ENCODE data around the gene TOLLIP.
"Not testable (repeated sequence)": the region's sequence is repeated elsewhere in the genome, so short reads cannot be mapped to it uniquely, and the experiment has no call there.

TOLLIP gene

DNA sequence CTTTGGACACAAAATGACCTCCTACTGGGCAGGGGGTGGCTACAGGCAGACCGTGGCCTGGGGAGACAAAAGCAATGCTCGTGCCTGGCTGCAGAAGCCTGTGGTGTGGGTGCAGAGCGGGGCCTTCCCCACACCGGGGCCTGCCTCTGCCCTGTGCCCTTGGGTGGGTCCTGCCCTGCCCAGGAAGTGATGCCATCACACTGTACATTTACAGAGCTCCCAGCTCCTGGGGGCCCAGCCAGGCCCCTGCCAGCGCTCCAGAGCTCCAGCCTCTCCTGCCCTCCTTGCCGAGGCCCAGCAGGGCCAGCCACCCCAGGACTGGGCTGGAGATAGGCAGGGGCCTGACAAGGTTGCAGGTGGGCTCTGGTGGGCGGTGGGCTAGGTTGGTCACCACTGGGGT is 46.4 kb downstream of the TOLLIP start:
- no peak for DNase-seq (ENCODE audit: low spot score)

DNA sequence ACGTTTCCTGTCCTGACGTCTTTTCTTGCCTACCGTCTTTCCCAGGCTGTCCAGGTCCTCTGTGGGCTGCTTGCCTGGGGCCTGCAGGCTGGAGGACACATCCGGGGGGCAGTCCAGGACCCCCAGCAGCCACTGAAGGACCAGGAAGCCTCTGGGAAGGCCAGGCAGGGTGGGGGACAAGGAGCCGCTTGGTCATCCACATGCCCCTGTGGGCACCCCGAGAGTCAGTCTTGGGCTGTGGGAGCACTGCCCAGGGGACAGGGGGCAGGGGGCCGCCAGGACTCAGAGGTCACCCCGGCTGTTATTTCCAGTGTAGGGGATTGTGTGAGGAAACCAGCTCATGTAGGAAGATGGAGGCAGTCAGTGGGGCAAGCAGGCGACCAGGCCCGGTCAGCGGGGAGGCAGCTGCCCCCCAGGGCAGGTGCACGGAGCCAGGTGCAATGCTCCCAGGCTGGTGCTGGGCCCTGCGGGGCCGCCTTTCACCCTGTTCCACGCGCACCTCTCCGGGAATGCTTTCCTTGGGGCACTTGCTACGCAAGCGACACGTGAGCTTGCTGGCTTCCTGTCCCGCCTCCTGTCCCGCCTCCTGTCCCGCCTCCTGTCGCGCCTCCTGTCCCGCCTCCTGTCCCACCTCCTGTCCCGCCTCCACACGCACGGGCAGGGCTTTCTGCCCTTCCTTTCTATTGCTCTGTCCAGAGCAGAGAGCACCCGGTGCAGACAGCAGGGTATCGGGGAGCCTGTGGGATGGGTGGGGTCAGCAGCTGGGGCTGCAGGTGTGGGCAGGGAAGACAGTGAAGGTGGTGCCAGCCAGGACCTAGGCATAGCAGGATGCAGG is 47.0 kb downstream of the TOLLIP start:
- DNase-seq (ENCODE audit: low spot score) = peak; percentile 92

DNA sequence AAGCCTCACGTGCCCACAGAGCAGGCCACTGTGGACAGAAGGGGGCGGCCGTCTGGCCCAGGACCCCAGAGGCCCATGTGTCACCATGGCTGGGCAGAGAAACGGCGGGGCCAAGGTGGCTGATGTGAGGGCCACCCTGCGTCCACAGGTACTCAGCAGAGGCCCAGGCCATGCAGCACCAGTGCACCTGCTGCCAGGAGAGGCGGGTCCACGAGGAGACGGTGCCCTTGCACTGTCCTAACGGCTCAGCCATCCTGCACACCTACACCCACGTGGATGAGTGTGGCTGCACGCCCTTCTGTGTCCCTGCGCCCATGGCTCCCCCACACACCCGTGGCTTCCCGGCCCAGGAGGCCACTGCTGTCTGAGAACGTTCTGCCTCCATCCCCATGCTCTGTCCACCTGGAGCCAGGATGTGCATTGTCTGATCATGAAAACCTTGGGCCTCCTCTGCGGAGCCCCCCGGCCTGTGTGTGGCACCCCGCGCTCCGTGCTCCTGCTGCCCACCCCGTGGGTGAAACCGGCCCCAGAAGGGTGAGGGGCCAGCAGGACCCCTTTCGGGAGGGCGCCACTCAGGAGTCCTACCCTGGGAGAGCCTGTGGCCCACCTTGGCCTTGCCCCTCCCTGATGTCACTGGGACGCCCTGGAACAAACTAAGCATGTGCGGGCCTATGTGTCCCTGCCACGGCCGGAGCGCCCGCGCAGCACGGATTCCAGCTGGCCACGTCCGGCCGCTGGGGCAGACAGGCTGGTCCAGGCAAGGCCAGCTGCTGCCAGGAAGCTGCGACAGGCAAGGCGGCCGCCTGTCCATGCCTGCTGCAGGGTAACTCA is 48.0 kb downstream of the TOLLIP start:
- DNase-seq (ENCODE audit: low spot score) = no peak

DNA sequence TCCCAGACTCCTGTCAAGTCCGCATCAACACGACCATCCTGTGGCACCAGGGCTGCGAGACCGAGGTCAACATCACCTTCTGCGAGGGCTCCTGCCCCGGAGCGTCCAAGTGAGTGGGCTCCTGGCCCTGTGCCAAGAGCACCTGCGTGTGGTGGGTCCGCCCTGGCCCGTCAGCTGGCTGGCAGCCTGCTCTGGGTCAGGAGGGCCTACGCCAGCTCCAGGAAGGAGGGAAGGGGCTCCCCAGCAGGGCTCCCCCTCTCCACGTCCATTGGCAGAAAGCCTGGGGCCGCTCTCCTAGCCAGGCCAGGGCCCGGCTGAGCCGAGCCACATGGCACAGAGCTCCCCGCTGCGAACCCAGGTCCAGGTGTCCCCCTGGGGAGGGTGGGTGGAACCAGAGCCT is 48.8 kb downstream of the TOLLIP start:
- DNase-seq (ENCODE audit: low spot score) = no peak

DNA sequence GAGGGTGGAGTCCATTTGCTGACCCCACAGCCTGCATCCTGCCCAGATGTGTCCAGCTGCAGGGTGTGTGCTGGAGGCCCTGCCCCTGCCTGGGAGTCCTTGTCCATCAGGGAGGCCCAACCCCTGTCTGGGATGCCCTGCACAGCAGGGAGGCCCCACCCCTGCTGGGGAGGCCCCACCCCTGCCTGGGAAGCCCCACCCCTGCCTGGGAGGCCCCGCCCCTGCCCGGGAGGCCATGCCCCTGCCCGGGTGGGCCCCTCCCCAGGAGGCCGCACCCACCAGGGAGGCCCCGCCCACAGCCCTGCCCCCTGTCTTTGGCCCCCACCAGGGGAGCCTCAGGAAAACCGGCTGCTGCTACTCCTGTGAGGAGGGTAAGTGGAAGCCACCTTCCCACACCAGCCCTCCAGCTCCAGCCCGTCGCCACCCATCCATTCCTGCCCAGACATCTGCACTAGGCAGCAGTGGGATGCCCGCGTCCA is 49.4 kb downstream of the TOLLIP start:
- peak; percentile 51 for DNase-seq (ENCODE audit: low spot score)

DNA sequence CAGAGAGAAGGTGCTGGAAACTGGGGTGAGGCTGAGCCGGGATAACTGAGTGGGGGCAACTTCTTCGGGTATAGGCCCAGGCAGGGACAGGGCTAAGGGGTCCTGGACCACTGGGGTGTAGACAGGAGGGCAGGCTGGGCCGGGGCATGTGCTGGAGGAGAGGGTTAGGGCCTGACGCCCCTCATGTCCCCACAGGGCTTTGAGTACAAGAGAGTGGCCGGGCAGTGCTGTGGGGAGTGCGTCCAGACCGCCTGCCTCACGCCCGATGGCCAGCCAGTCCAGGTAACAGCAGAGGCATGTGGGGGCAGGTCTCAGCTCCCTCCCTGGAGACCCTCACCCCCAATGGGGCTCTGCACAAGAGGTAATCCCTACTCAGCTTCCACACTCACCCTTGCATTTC is 49.9 kb downstream of the TOLLIP start:
- DNase-seq (ENCODE audit: low spot score) = no peak

DNA sequence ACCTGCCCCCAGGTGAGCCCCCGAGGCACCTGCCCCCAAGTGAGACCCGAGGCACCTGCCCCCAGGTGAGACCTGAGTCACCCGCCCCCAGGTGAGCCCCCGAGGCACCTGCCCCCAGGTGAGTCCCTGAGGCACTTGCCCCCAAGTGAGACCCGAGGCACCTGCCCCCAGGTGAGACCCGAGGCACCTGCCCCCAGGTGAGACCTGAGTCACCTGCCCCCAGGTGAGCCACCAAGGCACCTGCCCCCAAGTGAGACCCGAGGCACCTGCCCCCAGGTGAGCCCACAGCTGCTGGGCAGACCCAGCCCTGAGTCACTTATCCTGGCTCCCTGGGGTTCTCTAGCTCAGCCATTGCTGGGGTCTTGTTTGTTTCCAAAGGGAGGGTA is 50.4 kb downstream of the TOLLIP start:
- DNase-seq (ENCODE audit: low spot score) = no peak

DNA sequence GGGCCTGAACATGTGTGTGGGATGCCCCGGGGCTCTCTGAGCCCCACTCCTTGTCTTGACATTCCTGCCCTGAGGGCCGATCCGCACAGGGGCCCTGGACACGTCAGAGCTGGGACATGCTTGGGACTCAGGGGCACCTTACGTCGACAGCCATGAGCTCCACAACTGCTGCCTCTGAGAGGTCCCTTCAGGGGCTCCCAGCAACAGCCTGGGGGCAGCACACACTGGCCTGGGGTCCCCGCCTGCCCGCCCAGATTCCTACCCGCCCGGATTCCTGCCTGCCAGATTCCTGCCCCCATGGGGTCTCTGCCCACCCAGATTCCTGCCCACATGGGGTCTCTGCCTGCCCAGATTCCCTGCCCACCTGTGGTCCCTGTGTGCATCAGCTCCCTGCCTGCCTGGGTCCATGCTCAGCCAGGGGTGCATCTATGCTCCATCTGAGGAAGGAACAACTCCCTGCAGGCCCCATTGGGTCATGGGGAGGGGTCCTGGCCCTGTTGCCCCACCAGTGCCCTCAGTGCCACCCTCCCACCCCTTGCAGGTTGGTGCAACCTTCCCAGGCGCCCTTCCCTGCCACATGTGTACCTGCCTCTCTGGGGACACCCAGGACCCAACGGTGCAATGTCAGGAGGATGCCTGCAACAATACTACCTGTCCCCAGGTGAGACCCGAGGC is 50.9 kb downstream of the TOLLIP start:
- no peak for DNase-seq (ENCODE audit: low spot score)

DNA sequence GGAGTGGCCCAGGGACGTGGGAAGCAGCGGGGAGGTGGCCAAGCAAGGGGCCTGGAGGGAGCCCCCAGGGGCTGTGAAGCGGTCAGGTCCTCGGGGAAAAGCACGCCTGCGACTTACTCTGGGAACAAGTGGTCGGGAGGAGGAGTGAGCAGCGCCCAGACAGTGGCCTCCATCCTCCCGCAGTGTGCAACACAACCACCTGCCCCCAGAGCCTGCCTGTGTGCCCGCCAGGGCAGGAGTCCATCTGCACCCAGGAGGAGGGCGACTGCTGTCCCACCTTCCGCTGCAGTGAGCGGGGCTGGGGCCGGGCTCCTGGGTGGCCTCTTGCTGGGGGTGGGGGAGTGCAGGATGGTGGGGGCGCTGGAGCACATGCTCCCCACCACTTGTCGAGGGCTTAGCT is 51.5 kb downstream of the TOLLIP start:
- no peak for DNase-seq (ENCODE audit: low spot score)

DNA sequence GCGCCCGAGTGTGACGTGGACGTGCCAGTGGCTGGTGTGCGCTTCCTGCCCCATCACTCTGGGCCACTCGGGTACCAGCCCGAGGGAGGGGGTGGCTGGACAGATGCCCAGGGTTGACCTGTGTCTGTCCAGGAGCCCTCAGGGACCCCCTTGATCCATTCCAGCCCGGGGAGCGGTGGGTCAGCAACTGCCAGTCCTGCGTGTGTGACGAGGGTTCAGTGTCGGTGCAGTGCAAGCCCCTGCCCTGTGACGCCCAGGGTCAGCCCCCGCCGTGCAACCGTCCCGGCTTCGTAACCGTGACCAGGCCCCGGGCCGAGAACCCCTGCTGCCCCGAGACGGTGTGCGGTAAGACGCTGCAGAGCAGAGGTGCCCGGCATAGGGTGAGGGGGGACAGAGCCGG is 52.1 kb downstream of the TOLLIP start:
- DNase-seq (ENCODE audit: low spot score) = no peak

DNA sequence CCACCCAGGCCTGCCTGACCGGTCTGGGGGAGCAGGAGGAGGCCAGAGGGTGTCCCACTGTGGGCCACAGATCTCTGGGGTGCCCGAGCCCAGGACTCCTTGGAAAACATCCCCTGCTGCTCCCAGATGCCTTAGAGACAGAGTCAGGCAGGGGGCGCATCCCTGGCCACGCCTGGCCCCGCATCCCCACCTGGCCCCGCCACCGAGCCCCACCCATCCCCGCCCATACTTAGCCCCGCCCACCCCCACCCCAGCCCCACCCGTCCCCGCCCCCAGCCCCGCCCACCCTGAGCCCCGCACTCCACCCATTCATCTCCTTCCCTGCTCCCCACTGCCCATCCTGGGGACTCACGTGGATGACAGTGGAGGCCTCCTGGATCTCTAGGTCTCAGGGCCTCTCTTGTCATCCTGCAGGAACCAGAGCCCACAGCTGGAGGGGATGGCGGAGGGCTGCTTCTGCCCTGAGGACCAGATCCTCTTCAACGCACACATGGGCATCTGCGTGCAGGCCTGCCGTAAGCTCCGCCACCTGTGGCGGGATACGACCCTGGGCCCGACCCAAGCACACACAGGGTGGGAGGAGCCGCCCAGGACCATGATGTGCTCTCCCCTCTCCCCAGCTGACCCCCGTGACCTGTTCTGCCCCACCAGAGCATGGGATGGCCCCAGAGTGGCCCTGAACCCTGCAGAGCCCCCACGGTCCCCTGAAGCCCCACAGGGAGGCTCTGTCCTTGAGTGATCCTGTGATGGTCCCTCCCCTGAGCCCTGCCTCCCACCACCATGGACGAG is 53.0 kb downstream of the TOLLIP start:
- DNase-seq (ENCODE audit: low spot score) = no peak

DNA sequence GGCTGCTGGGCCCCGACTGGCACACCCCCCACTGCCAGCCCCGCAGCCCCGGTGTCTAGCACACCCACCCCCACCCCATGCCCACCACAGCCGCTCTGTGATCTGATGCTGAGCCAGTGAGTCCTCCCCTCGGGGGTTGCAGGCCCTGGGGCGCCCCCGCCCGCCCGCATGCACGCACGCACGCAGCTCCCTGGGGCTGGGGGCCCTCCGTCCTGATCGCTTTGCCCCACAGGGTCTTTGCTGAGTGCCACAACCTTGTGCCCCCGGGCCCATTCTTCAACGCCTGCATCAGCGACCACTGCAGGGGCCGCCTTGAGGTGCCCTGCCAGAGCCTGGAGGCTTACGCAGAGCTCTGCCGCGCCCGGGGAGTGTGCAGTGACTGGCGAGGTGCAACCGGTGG is 54.3 kb downstream of the TOLLIP start:
- DNase-seq (ENCODE audit: low spot score) = no peak

DNA sequence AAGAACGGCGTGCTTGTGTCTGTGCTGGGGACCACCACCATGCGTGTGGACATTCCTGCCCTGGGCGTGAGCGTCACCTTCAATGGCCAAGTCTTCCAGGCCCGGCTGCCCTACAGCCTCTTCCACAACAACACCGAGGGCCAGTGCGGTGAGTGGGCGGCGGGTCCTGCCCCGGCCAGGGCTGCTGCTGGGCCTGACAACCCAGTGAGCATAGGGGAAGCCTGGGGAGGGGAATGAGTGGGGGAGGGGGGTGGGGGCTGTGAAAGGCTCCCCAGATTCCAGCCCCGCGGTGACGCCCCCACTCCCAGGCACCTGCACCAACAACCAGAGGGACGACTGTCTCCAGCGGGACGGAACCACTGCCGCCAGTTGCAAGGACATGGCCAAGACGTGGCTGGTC is 54.7 kb downstream of the TOLLIP start:
- no peak for DNase-seq (ENCODE audit: low spot score)

DNA sequence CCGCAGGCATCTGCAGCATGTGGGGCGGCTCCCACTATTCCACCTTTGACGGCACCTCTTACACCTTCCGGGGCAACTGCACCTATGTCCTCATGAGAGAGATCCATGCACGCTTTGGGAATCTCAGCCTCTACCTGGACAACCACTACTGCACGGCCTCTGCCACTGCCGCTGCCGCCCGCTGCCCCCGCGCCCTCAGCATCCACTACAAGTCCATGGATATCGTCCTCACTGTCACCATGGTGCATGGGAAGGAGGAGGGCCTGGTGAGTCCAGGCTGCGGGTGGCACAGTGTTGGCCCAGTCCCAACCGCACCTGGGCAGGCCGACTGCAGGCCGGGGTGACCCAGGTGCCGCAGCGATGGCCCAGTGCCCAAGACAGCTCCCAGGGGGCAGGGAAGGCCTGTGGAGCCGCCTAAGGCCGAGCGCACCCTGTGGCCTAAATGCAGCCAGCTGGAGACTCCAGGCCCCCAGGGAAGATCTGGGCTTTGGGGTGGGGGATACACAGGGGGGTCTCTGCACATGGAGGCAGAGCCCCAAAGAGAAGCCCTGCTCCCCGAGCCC is 55.3 kb downstream of the TOLLIP start:
- DNase-seq (ENCODE audit: low spot score) = no peak

DNA sequence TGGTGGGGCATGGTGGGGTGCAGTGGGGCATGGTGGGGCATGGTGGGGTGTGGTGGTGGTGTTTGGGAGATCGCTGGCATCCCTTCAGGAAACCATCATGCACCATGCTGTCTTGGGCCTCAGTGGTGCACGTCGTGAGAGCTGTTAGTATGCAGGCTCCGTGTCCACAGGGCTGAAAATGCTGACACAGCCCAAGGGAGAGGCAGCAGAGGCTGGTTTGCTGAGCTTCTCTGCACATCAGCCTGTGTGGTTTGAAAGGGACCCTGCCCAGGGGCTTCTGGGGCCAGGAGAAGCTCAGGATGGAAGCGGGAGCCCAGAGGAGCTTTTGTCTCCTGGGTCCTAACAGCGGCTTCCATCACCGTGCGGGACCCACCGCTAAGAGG is 56.3 kb downstream of the TOLLIP start:
- DNase-seq (ENCODE audit: low spot score) = no peak

DNA sequence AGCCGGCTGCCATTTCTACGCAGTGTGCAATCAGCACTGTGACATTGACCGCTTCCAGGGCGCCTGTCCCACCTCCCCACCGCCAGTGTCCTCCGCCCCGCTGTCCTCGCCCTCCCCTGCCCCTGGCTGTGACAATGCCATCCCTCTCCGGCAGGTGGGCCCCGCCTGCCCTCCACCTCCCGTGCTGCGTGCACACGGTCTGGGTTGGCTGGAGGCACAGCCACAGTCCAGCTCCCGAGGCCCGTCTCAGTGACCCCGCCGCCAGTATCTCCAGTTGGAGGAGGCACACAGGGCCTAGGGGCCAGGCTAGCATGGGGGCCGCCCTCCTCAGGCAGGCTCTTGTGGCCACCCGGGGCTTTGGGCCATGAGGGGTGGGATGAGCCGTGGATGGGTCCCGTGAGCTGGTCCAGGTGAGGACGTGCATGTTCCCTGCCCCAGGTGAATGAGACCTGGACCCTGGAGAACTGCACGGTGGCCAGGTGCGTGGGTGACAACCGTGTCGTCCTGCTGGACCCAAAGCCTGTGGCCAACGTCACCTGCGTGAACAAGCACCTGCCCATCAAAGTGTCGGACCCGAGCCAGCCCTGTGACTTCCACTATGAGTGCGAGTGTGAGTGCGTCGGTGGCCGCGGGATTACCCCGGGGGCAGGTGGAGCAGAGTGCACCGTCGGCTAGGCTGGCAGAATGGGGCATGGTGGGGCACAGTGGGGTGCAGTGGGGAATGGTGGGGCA is 56.9 kb downstream of the TOLLIP start:
- DNase-seq (ENCODE audit: low spot score) = no peak

DNA sequence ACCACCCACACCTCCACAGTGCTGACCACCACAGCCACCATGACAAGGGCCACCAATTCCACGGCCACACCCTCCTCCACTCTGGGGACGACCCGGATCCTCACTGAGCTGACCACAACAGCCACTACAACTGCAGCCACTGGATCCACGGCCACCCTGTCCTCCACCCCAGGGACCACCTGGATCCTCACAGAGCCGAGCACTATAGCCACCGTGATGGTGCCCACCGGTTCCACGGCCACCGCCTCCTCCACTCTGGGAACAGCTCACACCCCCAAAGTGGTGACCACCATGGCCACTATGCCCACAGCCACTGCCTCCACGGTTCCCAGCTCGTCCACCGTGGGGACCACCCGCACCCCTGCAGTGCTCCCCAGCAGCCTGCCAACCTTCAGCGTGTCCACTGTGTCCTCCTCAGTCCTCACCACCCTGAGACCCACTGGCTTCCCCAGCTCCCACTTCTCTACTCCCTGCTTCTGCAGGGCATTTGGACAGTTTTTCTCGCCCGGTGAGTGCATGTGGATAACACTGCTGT is 58.1 kb downstream of the TOLLIP start:
- DNase-seq (ENCODE audit: low spot score) = no peak

DNA sequence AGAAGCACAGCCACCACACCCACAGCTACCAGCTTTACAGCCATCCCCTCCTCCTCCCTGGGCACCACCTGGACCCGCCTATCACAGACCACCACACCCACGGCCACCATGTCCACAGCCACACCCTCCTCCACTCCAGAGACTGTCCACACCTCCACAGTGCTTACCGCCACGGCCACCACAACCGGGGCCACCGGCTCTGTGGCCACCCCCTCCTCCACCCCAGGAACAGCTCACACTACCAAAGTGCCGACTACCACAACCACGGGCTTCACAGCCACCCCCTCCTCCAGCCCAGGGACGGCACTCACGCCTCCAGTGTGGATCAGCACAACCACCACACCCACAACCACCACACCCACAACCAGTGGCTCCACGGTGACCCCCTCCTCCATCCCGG is 59.0 kb downstream of the TOLLIP start:
- not testable (repeated sequence) for DNase-seq (ENCODE audit: low spot score)

DNA sequence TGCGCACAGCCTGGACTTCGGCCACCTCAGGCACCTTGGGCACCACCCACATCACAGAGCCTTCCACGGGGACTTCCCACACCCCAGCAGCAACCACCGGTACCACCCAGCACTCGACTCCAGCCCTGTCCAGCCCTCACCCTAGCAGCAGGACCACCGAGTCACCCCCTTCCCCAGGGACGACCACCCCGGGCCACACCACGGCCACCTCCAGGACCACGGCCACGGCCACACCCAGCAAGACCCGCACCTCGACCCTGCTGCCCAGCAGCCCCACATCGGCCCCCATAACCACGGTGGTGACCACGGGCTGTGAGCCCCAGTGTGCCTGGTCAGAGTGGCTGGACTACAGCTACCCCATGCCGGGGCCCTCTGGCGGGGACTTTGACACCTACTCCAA is 60.5 kb downstream of the TOLLIP start:
- DNase-seq (ENCODE audit: low spot score) = not testable (repeated sequence)

DNA sequence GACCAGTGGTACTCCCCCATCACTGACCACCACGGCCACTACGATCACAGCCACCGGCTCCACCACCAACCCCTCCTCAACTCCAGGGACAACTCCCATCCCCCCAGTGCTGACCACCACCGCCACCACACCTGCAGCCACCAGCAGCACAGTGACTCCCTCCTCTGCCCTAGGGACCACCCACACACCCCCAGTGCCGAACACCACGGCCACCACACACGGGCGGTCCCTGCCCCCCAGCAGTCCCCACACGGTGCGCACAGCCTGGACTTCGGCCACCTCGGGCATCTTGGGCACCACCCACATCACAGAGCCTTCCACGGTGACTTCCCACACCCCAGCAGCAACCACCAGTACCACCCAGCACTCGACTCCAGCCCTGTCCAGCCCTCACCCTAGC is 62.4 kb downstream of the TOLLIP start:
- not testable (repeated sequence) for DNase-seq (ENCODE audit: low spot score)

DNA sequence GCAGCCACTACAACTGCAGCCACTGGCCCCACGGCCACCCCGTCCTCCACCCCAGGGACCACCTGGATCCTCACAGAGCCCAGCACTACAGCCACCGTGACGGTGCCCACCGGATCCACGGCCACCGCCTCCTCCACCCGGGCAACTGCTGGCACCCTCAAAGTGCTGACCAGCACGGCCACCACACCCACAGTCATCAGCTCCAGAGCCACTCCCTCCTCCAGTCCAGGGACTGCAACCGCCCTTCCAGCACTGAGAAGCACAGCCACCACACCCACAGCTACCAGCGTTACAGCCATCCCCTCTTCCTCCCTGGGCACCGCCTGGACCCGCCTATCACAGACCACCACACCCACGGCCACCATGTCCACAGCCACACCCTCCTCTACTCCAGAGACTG is 63.1 kb downstream of the TOLLIP start:
- not testable (repeated sequence) for DNase-seq (ENCODE audit: low spot score)
